ENCODE measurements around the gene RGS16.

The RGS16 gene

GRCh38 chr1:182607566-182607965 lies 3.4 kb upstream of the RGS16 start:
- DNase-seq = no peak

GRCh38 chr1:182603646-182604174 lies 479 bp downstream of the RGS16 start:
- peak; percentile 64 for DNase-seq

- no peak for DNase-seq
These were observed 1.1 kb downstream of the RGS16 start for GRCh38 chr1:182602935-182603645.

GRCh38 chr1:182601913-182602312 lies 2.3 kb downstream of the RGS16 start:
- no peak for DNase-seq

- DNase-seq = peak; percentile 84
These were observed 2.8 kb downstream of the RGS16 start for GRCh38 chr1:182601416-182601786.

GRCh38 chr1:182600745-182601415 lies 3.3 kb downstream of the RGS16 start:
- DNase-seq = no peak

GRCh38 chr1:182600036-182600713 lies 4.0 kb downstream of the RGS16 start:
- no peak for DNase-seq

- DNase-seq = peak; percentile 76
These were observed 4.8 kb downstream of the RGS16 start for GRCh38 chr1:182599339-182599738.

- no peak for DNase-seq
These were observed 5.9 kb downstream of the RGS16 start for GRCh38 chr1:182598296-182598695.

GRCh38 chr1:182596934-182597333 lies 7.3 kb downstream of the RGS16 start:
- DNase-seq = no peak

- DNase-seq = peak; percentile 81
These were observed 8.4 kb downstream of the RGS16 start for GRCh38 chr1:182595641-182596240.

GRCh38 chr1:182589931-182590330 lies 14.3 kb downstream of the RGS16 start:
- no peak for DNase-seq

GRCh38 chr1:182589520-182589919 lies 14.7 kb downstream of the RGS16 start:
- no peak for DNase-seq

GRCh38 chr1:182588500-182589396 lies 15.4 kb downstream of the RGS16 start, which contains the start of gene RNASEL:
RNASEL (minus strand) TSS chr1:182589256; CDS start chr1:182586806, 2,450 bp downstream.
- DNase-seq = peak; percentile 90

GRCh38 chr1:182587666-182588499 lies 16.3 kb downstream of the RGS16 start:
- DNase-seq = no peak

- no peak for DNase-seq
These were observed 17.1 kb downstream of the RGS16 start for GRCh38 chr1:182587093-182587492.

- no peak for DNase-seq
These were observed 17.8 kb downstream of the RGS16 start for GRCh38 chr1:182586380-182586779.

GRCh38 chr1:182584746-182585145 lies 19.4 kb downstream of the RGS16 start:
- DNase-seq = no peak

GRCh38 chr1:182580736-182581135 lies 23.5 kb downstream of the RGS16 start:
- no peak for DNase-seq

GRCh38 chr1:182575540-182576149 lies 28.5 kb downstream of the RGS16 start:
- no peak for DNase-seq

GRCh38 chr1:182574156-182574555 lies 30.0 kb downstream of the RGS16 start:
- DNase-seq = no peak
